Mucosa of descending colon (tissue), 3 donors: ENCODE measurements around the gene CDK15. TPM values are rescaled to one million over a fixed set of nuclear protein-coding genes. Genes with fewer than 3 reads are reported as not detected.

Experiments used
- ATAC-seq: fragments of 200-7000 bp; cut with Tn5 transposase; one replicate; pipeline ENCODE4 v1.9.1; 2020; ENCODE audit warnings: mild to moderate bottlenecking, moderate library complexity
- DNase-seq, 3 donors: peaks; one replicate each; pipeline ENCODE4 v3.0.0-alpha.2; 2020
- H3K36me3 ChIP-seq: fragments of 200-600 bp; one replicate; pipeline ENCODE4 v1.8.0; 2021; ENCODE audit warnings: low read depth, mild to moderate bottlenecking
- H3K4me1 ChIP-seq: fragments of 200-600 bp; one replicate; pipeline ENCODE4 v1.8.0; 2021; ENCODE audit warnings: low read depth, mild to moderate bottlenecking
- H3K4me3 ChIP-seq: fragments of 200-600 bp; one replicate; pipeline ENCODE4 v1.8.0; 2021; ENCODE audit warnings: mild to moderate bottlenecking
- H3K9me3 ChIP-seq: fragments of 200-600 bp; one replicate; pipeline ENCODE4 v1.8.0; 2021; ENCODE audit warnings: mild to moderate bottlenecking
- intact Hi-C, 2 donors: fragments of 100-400 bp; cut with DNase I in 1 of 2; cut with micrococcal nuclease in 1 of 2; formaldehyde crosslinking; loops; one replicate each; pipeline versions ENCODE4 v1.11.0 to v1.11.1; 2022; cut with DNase I, micrococcal nuclease
- total RNA-seq, 3 donors: library from RNA; stranded (reverse); fragmentation: NEBNext Ultra II Directional in 2 of 3; extraction: Animal tissue kit (Norgen Biotek cat#: 25700) in 2 of 3; gene quantifications; one replicate each; pipeline versions ENCODE4 v1.2.1 to v1.2.4, GENCODE V29; 2021 to 2023
- TF ChIP-seq, protein P1 (sequence below): fragments of 200-600 bp; IDR thresholded peaks from one replicate; pipeline ENCODE4 v1.8.0; 2022; ENCODE audit warnings: antibody characterized with exemption, mild to moderate bottlenecking
- donor health status: DM: no; HTN: no; CAD: no; lungs with moderate emphysema.
- donor health status: DM: no; HTN: no; CAD: no.
- donor health status: DM: no; HTN: yes; CAD: no.

CDK15 gene
- total RNA-seq, 3 donors from 2014 or later = 0.94 to 1.4 TPM; not detected in 1

DNA sequence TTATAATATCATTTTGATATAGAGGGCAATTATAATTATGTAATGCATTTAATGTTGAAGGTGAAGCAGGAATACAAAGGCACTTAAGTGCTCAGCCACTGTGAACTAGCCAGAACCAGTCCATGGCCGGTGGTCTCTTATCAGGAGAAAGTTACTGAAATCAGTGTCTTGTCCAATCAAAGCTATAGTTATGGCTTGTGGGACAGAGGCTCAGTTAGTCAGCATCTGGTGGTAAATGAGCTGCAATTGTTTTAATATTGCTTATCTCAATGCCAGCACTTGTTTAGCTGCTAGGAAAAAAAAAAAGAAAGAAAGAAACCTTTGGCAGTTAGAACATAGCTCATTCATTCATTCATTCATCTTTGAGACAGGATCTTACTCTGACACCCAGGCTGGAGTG, 21.8 kb upstream of the CDK15 start:
- intact Hi-C loops = no loop called here

DNA sequence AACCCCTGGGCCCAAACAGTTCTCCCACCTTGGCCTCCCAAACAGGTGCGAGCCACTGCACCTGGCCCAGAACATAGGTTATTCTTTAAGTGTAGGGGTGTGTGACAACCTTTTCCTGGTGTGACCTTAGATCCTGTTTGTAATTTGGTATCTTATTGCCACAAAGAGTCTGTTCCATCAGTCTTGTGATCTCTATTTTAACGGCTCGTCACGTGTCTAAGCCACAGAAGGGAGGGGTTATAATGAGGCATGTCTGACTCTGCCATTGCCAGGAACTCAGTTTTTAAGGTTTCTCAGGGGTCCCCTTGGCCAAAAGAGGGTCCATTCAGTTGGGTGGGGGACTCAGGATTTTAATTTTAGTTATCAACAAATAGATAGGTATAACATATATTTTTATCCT, 21.2 kb upstream of the CDK15 start:
- H3K36me3 ChIP-seq = no peaks in the 10 kb centered on the region
- H3K4me3 ChIP-seq = no peak overlapping the region
- ATAC-seq = no peak
- TF ChIP-seq, protein P1, sequence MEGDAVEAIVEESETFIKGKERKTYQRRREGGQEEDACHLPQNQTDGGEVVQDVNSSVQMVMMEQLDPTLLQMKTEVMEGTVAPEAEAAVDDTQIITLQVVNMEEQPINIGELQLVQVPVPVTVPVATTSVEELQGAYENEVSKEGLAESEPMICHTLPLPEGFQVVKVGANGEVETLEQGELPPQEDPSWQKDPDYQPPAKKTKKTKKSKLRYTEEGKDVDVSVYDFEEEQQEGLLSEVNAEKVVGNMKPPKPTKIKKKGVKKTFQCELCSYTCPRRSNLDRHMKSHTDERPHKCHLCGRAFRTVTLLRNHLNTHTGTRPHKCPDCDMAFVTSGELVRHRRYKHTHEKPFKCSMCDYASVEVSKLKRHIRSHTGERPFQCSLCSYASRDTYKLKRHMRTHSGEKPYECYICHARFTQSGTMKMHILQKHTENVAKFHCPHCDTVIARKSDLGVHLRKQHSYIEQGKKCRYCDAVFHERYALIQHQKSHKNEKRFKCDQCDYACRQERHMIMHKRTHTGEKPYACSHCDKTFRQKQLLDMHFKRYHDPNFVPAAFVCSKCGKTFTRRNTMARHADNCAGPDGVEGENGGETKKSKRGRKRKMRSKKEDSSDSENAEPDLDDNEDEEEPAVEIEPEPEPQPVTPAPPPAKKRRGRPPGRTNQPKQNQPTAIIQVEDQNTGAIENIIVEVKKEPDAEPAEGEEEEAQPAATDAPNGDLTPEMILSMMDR = no peak
- no peak for DNase-seq
- no peaks in the 10 kb centered on the region for H3K9me3 ChIP-seq
- intact Hi-C loops = no loop called here
- H3K4me1 ChIP-seq = no peaks in the 10 kb centered on the region

More for the DNA sequence above, 21.8 kb upstream of the CDK15 start:
- Histone ChIP-seq H3K36me3 (no peaks in the 10 kb centered on the region), H3K4me3 (no peak overlapping the region), H3K9me3 (no peaks in the 10 kb centered on the region), H3K4me1 (peaks cover 5% of the 10 kb centered on the region)
- ATAC-seq (no peak), DNase-seq (no peak)
- TF ChIP-seq, protein P1 = no peak

DNA sequence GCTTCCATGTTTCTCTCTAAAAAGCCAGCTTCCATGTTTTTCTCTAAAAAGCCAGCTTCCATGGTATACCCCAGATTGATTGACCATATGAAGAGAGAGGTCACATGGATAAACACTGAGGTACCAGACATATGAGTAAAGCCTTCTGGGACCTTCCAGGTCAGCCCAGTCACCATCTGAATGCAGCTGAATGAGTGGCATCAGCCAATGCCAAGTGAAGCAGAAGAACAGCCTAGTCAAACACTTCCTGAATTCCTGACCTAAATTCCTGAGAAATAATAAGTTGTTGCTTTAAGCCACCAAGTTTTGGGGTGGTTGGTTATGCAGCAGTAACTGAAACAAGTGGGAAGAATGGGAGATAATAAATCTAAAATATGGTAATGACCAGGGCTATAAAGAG, 19.9 kb upstream of the CDK15 start:
- Histone ChIP-seq H3K4me3 (no peak overlapping the region), H3K4me1 (no peaks in the 10 kb centered on the region), H3K9me3 (no peaks in the 10 kb centered on the region), H3K36me3 (no peaks in the 10 kb centered on the region)
- ATAC-seq = no peak
- DNase-seq = no peak
- TF ChIP-seq, protein P1 = no peak
- intact Hi-C loops = no loop called here

DNA sequence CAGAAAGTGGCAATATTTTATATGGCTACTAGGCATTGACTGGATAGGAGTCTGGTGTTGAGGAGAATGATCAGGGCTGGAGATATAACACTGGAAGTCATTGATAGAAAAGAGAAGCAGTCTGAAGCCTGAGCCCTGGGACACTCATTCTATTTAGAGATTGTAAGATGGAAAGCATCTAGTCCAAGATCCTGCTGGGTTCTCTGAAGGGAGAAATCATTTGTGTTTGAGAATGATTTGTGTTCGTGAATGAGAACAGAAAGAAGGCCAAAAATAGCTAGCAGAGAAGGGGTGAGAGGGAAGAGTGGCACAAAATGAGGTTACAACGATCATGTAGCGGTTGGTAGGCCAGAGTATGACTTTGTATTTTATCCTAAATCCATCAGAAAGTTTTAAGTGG, 18.0 kb upstream of the CDK15 start:
- H3K9me3 ChIP-seq = no peaks in the 10 kb centered on the region
- TF ChIP-seq, protein P1 = no peak
- H3K36me3 ChIP-seq = no peaks in the 10 kb centered on the region
- ATAC-seq (no peak), DNase-seq (no peak)
- intact Hi-C loops = no loop called here
- H3K4me3 ChIP-seq = no peak overlapping the region
- no peaks in the 10 kb centered on the region for H3K4me1 ChIP-seq

DNA sequence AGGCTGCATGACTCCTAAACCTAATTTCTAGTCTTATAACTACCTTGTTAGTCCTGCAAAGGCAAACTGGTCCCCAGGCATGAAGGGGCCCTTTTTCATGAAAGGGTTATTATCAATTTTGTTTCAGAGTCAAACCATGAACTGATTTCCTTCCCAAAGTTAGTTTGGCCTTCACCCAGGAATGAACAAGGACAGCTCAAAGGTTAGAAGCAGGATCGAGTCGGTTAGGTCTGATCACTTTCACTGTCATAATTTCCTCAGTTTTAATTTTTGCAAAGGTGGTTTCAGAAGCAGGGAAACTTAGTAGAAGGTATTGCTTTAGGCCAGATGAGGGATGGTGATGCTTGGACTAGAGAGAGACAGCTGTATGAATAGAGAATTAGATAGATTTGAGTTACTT, 16.9 kb upstream of the CDK15 start:
- intact Hi-C loops = no loop called here
- ATAC-seq = no peak
- H3K36me3 ChIP-seq = no peaks in the 10 kb centered on the region
- TF ChIP-seq, protein P1 = no peak
- H3K9me3 ChIP-seq = no peaks in the 10 kb centered on the region
- no peak for DNase-seq
- no peak overlapping the region for H3K4me3 ChIP-seq
- H3K4me1 ChIP-seq = no peaks in the 10 kb centered on the region

DNA sequence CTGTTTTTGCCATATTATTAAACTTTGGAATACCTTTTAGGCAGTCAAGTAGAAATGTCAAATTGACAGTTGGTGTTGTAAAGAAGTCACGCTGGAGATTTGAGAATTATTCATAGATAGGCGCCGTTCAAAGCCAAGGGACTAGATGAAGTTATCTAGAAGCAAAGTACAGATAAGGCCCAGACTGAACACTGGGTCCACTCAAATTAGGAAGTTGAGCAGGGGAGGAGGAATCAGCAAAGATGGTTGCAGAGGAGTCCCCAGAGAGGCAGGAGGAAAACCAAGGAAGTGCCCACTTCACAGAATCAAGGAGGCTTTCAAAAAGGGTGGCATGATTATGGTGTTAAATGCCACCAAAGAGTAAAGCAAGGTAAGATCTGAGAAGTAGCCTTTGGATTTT, 16.0 kb upstream of the CDK15 start:
- DNase-seq (no peak), ATAC-seq (no peak)
- Histone ChIP-seq H3K4me1 (no peaks in the 10 kb centered on the region), H3K9me3 (no peaks in the 10 kb centered on the region), H3K4me3 (no peak overlapping the region), H3K36me3 (no peaks in the 10 kb centered on the region)
- TF ChIP-seq, protein P1 = no peak
- intact Hi-C loops = loop anchor here (10.0 kb wide), 2 partner anchors 385 to 395 kb away; no protein-coding TSS in a partner anchor
